ENCODE measurements around the gene TARP.

TARP gene

DNA sequence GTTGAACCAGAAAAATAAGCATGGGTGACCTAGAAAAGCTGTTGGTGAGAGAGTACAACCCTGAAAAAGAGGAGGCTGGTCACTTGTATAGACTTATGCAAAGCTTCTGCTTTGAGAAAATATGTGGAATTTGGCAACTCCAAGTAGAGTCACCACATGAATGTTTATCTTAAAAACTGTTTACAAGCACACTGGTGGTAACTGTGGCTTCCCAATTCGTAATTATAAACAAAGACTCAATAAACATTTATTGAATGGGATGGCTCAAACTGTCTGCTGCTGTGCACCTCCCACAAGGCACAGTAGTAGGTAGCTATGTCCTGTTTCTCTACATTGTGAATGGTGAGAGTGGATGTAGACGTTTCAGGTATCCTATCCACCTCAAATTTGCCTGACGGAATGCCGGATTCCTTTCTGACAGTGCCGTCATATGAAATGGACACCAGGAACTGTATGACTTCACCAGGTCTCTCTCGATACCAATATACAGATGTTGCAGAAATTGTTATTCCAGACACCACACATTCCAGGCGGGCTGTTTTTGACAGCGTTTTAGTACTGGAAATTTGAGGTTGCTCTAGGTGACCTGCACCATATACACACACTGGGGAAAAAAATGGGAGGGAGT is 43.4 kb upstream of the TARP start:
- peaks cover 14% of the 10 kb centered on the region; the same call in 1 of the 2 replicates for H3K27me3 ChIP-seq (ENCODE audit: insufficient read depth, low read length)
- no peaks in the 10 kb centered on the region for H3K9me3 ChIP-seq (ENCODE audit: control insufficient read depth in 1 of 2, insufficient read depth in 1 of 2, low read depth in 1 of 2, low read length in 2 of 2)
- H3K9ac ChIP-seq (ENCODE audit: low read length): no peak overlapping the region
- POLR2A ChIA-PET: no interaction called here
- CTCF ChIA-PET: interaction anchor here (1.1 kb wide), 1 partner anchor 19 kb away, joined by 3 read pairs; no protein-coding TSS in a partner anchor
- ATAC-seq: no peak
- H3K27ac ChIP-seq (ENCODE audit: low read depth, low read length): no peak overlapping the region
- no TSS peak for BruUV-seq (replicated peaks)
- no peaks in the 10 kb centered on the region for H3K36me3 ChIP-seq (ENCODE audit: control insufficient read depth in 1 of 2, insufficient read depth in 2 of 2, low read length in 2 of 2)
- H3K79me2 ChIP-seq (ENCODE audit: insufficient read depth, low read length): no peaks in the 10 kb centered on the region
- H3K9me2 ChIP-seq (ENCODE audit: insufficient read depth): no peaks in the 10 kb centered on the region
- DNase-seq (ENCODE audit: low read depth, low spot score): no peak
- H2AFZ ChIP-seq (ENCODE audit: low read depth, low read length, poor library complexity, severe bottlenecking): no peak overlapping the region
- H4K20me1 ChIP-seq (ENCODE audit: insufficient read depth): no peaks in the 10 kb centered on the region
- RAD21 ChIA-PET (ENCODE audit: low non-redundant PET in 1 of 2, low total read pairs in 2 of 2, uncharacterized antibody in 2 of 2, unreplicated experiment in 2 of 2): no interaction called here
- H3K4me3 ChIP-seq (replicated peaks in 1 of 2; ENCODE audit: low read depth in 1 of 2, low read length in 2 of 2): no peak overlapping the region
- intact Hi-C loops (cut with micrococcal nuclease): loop anchor here (5.0 kb wide), 1 partner anchor 95 kb away; no protein-coding TSS in a partner anchor
- no peak overlapping the region for H3K4me2 ChIP-seq (ENCODE audit: low read length)
- no peak for TF ChIP-seq POLR2A (IDR thresholded peaks at IDR 0.05; ENCODE audit: borderline replicate concordance, extremely low read depth, insufficient read depth, insufficient read length)
- no peak for TF ChIP-seq ELF1 (IDR thresholded peaks at IDR 0.05; ENCODE audit: borderline replicate concordance, low read depth)
- TF ChIP-seq YY1 (IDR thresholded peaks at IDR 0.05; ENCODE audit: extremely low read depth, insufficient replicate concordance, low read depth, low read length): no peak
- TF ChIP-seq, protein P1, sequence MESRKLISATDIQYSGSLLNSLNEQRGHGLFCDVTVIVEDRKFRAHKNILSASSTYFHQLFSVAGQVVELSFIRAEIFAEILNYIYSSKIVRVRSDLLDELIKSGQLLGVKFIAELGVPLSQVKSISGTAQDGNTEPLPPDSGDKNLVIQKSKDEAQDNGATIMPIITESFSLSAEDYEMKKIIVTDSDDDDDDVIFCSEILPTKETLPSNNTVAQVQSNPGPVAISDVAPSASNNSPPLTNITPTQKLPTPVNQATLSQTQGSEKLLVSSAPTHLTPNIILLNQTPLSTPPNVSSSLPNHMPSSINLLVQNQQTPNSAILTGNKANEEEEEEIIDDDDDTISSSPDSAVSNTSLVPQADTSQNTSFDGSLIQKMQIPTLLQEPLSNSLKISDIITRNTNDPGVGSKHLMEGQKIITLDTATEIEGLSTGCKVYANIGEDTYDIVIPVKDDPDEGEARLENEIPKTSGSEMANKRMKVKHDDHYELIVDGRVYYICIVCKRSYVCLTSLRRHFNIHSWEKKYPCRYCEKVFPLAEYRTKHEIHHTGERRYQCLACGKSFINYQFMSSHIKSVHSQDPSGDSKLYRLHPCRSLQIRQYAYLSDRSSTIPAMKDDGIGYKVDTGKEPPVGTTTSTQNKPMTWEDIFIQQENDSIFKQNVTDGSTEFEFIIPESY (IDR thresholded peaks at IDR 0.05; ENCODE audit: extremely low read depth, insufficient replicate concordance, low read length): no peak
- TF ChIP-seq FOSL1 (IDR thresholded peaks at IDR 0.05; ENCODE audit: low read depth): no peak
- no peak for TF ChIP-seq EZH2phosphoT487 (IDR thresholded peaks at IDR 0.05; ENCODE audit: borderline replicate concordance)
- TF ChIP-seq CEBPB (IDR thresholded peaks at IDR 0.05; ENCODE audit: low read depth): no peak
- TF ChIP-seq TCF7L2 (IDR thresholded peaks at IDR 0.05; ENCODE audit: borderline replicate concordance, extremely low read depth, insufficient read depth, insufficient read length): no peak
- TF ChIP-seq SRF (IDR thresholded peaks at IDR 0.05; ENCODE audit: low read depth): no peak
- TF ChIP-seq RAD21 (IDR thresholded peaks at IDR 0.05; ENCODE audit: low read depth): no peak
- TF ChIP-seq ZFX (IDR thresholded peaks at IDR 0.05): no peak
- no peak for TF ChIP-seq CBX3 (IDR thresholded peaks at IDR 0.05; ENCODE audit: low read depth)
- no peak for TF ChIP-seq SP1 (IDR thresholded peaks at IDR 0.05; ENCODE audit: low read depth)
- TF ChIP-seq, protein P2, sequence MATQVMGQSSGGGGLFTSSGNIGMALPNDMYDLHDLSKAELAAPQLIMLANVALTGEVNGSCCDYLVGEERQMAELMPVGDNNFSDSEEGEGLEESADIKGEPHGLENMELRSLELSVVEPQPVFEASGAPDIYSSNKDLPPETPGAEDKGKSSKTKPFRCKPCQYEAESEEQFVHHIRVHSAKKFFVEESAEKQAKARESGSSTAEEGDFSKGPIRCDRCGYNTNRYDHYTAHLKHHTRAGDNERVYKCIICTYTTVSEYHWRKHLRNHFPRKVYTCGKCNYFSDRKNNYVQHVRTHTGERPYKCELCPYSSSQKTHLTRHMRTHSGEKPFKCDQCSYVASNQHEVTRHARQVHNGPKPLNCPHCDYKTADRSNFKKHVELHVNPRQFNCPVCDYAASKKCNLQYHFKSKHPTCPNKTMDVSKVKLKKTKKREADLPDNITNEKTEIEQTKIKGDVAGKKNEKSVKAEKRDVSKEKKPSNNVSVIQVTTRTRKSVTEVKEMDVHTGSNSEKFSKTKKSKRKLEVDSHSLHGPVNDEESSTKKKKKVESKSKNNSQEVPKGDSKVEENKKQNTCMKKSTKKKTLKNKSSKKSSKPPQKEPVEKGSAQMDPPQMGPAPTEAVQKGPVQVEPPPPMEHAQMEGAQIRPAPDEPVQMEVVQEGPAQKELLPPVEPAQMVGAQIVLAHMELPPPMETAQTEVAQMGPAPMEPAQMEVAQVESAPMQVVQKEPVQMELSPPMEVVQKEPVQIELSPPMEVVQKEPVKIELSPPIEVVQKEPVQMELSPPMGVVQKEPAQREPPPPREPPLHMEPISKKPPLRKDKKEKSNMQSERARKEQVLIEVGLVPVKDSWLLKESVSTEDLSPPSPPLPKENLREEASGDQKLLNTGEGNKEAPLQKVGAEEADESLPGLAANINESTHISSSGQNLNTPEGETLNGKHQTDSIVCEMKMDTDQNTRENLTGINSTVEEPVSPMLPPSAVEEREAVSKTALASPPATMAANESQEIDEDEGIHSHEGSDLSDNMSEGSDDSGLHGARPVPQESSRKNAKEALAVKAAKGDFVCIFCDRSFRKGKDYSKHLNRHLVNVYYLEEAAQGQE (IDR thresholded peaks at IDR 0.05; ENCODE audit: low read depth): no peak
- TF ChIP-seq JUND (IDR thresholded peaks at IDR 0.05): no peak
- TF ChIP-seq, protein P3, sequence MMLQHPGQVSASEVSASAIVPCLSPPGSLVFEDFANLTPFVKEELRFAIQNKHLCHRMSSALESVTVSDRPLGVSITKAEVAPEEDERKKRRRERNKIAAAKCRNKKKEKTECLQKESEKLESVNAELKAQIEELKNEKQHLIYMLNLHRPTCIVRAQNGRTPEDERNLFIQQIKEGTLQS (IDR thresholded peaks at IDR 0.05): no peak
- no peak for TF ChIP-seq SIN3A (IDR thresholded peaks at IDR 0.05; ENCODE audit: low read depth)
- no peak for TF ChIP-seq POLR2AphosphoS5 (IDR thresholded peaks at IDR 0.05; ENCODE audit: low read depth, low read length)
- H3K4me1 ChIP-seq (ENCODE audit: control insufficient read depth in 1 of 2, insufficient read depth in 2 of 2, low read length in 2 of 2): peaks cover 4 to 8% of the 10 kb centered on the region in 2 experiments; a peak in 2 of 4 replicates
